Measurements from ENCODE around the gene ITGA8.

Gene ITGA8

DNA sequence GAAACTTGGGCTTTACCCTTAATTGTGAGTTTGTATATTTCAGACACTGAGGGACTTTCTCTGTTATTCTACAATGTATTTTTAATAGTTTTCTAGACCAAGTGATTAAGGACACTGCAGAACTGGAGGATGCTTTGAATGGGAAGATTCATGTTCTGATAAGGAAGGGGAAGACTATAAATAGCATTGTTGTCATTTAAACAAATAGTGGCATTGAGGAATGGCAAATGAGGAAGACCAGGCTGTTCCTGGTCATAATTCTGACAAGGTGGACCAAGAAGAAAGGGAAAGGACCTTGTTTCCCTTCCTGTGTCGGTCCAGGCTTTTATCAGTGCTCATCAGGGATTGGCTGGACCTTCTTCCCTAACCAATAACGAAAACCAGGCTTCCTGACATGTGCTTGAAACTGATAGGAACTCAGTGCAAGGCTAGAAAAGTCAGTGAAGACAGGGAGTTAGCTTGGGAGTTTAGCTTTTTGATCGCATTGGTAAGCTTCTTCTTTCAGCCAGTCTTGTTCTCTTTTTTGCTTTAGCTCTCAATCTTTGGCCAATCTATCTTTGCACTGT, 116.2 kb downstream of the ITGA8 start:
- TF ChIP-seq, protein P1, sequence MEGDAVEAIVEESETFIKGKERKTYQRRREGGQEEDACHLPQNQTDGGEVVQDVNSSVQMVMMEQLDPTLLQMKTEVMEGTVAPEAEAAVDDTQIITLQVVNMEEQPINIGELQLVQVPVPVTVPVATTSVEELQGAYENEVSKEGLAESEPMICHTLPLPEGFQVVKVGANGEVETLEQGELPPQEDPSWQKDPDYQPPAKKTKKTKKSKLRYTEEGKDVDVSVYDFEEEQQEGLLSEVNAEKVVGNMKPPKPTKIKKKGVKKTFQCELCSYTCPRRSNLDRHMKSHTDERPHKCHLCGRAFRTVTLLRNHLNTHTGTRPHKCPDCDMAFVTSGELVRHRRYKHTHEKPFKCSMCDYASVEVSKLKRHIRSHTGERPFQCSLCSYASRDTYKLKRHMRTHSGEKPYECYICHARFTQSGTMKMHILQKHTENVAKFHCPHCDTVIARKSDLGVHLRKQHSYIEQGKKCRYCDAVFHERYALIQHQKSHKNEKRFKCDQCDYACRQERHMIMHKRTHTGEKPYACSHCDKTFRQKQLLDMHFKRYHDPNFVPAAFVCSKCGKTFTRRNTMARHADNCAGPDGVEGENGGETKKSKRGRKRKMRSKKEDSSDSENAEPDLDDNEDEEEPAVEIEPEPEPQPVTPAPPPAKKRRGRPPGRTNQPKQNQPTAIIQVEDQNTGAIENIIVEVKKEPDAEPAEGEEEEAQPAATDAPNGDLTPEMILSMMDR (IDR thresholded peaks at IDR 0.05; ENCODE audit: control insufficient read depth, insufficient read depth, low read depth, low read length, missing control alignments) = no peak
- no peak for DNase-seq (ENCODE audit: low read depth)
- H3K4me3 ChIP-seq (ENCODE audit: control insufficient read depth, low read depth, low read length) = no peak overlapping the region

DNA sequence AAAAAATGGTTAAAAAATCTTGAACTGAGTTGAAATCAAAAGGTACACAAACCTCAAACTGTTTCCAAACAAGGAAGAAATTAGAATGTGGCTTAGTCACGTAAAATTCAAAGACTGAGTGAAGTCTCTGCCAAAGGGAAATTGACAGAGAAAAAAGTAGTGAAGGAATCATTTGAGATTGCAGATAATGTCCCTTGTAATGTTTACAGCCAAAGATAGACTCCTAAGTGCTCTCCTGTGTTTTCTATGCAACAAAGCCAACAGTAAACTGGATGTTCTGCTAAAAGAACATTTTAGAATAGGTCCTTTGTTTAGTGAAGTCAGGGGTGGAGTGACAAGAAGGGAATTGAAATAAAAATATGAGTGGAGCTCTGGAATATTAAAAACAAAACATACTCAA, 117.9 kb downstream of the ITGA8 start:
- no peak for DNase-seq (ENCODE audit: low read depth)
- no peak overlapping the region for H3K4me3 ChIP-seq (ENCODE audit: control insufficient read depth, low read depth, low read length)
- TF ChIP-seq, protein P1 (IDR thresholded peaks at IDR 0.05; ENCODE audit: control insufficient read depth, insufficient read depth, low read depth, low read length, missing control alignments) = no peak

DNA sequence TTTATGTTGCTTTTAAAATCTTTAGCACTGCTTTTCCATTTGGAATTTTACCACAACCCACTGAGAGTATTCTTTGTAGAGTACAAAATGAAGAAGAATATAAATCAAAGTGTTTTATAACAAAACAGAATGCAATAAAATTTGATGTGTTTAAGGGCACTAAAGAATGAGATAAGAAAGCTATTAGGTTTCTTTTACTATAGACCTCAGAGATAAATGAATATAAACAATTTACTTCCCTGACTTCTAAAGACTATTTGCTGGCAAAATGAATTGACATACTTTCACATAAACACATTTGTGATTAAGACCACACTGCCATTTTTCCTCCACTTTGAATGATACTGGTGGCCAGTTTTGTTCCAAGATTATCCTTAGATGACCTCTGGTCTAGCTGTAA, 124.5 kb downstream of the ITGA8 start:
- TF ChIP-seq, protein P1 (IDR thresholded peaks at IDR 0.05; ENCODE audit: control insufficient read depth, insufficient read depth, low read depth, low read length, missing control alignments) = no peak
- no peak for DNase-seq (ENCODE audit: low read depth)
- H3K4me3 ChIP-seq (ENCODE audit: control insufficient read depth, low read depth, low read length) = no peak overlapping the region

DNA sequence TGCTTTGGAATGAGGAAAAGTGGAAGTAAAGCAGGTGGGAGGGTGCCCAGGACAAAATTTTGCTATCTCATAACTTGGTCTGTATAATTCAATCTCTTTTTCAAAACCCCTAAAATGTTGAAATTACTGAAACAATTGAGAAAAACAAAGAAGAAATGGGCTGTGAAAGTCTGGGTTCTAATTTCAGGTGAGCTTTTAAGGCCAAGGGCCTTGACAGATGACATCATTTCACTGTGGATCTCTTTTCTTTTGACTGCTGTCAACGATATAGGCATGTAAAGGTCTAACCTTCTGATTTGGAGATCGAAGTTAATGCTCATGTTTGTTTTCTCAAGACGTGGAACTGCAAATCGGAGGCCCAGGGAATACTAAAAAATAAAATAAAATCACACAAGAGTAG, 127.8 kb downstream of the ITGA8 start:
- TF ChIP-seq, protein P1 (IDR thresholded peaks at IDR 0.05; ENCODE audit: control insufficient read depth, insufficient read depth, low read depth, low read length, missing control alignments) = no peak
- DNase-seq (ENCODE audit: low read depth) = no peak
- H3K4me3 ChIP-seq (ENCODE audit: control insufficient read depth, low read depth, low read length) = no peak overlapping the region

DNA sequence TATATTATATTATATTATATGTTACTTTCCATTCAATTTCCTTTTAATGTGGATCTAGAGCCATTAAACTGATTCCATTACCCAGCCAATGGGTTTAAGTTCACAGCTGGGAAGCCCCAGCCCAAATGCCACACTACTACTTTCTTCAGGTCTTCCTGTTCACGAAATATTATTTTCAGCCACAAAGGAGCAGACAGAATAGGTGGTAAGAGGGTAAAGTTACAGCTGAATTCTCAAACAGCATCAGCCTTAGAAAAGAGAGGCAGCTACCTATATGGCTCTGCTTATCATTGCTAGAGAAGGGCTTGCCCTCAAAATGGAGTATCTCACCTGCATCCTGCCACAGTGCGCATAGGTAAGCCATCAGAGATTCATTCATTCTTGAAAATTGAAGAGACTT, 128.3 kb downstream of the ITGA8 start:
- TF ChIP-seq, protein P1 (IDR thresholded peaks at IDR 0.05; ENCODE audit: control insufficient read depth, insufficient read depth, low read depth, low read length, missing control alignments) = no peak
- H3K4me3 ChIP-seq (ENCODE audit: control insufficient read depth, low read depth, low read length) = no peak overlapping the region
- no peak for DNase-seq (ENCODE audit: low read depth)

DNA sequence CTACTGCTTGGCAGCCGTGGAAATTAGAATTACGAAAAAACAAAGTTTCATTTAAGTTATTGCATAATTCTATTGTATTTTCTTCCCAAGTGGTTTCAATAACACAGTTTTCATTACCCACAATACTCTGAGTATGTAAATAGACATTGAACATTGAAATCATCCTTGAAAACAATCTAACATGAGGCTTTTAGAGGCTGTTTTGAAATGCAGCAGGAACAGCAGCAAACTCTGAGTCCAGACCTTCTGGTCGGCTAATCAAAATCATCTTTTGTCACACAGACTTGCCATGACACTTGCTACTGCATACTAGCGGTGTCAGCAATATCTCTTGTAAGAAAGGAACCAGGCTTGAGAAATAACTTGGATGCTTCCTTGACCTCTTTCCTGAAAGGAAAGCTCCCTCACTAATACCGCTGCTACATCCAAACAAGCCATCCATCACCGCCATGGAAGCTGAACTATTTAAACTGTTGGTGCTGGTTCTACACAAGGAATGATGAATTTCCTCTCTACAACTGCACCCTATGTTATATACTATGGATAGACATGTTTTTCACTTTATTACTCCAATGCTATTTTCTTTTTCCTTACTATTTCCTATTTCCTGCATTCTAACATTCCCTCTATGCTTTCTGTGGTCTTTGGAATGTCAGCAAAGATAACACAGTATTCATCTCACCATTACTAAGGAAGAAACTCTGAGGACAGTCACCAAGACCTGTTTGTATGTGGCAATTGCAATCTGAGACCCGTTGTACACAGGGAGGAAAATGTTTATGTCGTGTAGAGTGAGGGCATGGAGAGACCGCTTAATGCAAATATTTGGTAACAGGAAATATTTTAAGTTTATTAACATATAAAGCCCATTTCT, 130.8 kb downstream of the ITGA8 start:
- no peak for DNase-seq (ENCODE audit: low read depth)
- H3K4me3 ChIP-seq (ENCODE audit: control insufficient read depth, low read depth, low read length) = no peak overlapping the region
- TF ChIP-seq, protein P1 (IDR thresholded peaks at IDR 0.05; ENCODE audit: control insufficient read depth, insufficient read depth, low read depth, low read length, missing control alignments) = no peak
